ENCODE measurements around the gene RNASEH2A.

Gene RNASEH2A

GRCh38 chr19:12783291-12783848 is 23.0 kb upstream of the RNASEH2A start:
- no peak for DNase-seq

- DNase-seq = no peak
Measured at GRCh38 chr19:12783849-12784393, 22.5 kb upstream of the RNASEH2A start.

- no peak for DNase-seq
Measured at GRCh38 chr19:12784394-12784870, 22.0 kb upstream of the RNASEH2A start.

GRCh38 chr19:12784871-12785430 is 21.4 kb upstream of the RNASEH2A start:
- DNase-seq = no peak

- no peak for DNase-seq
Measured at GRCh38 chr19:12785431-12786031, 20.9 kb upstream of the RNASEH2A start.

GRCh38 chr19:12786141-12786870 is 20.1 kb upstream of the RNASEH2A start:
- no peak for DNase-seq

GRCh38 chr19:12786952-12787351 is 19.4 kb upstream of the RNASEH2A start:
- no peak for DNase-seq

GRCh38 chr19:12787458-12787857 is 18.9 kb upstream of the RNASEH2A start:
- no peak for DNase-seq

- no peak for DNase-seq
Measured at GRCh38 chr19:12788042-12788681, 18.2 kb upstream of the RNASEH2A start.

GRCh38 chr19:12788682-12789097 is 17.7 kb upstream of the RNASEH2A start:
- DNase-seq = peak; percentile 19

GRCh38 chr19:12789098-12789903 is 17.1 kb upstream of the RNASEH2A start:
- DNase-seq = no peak

GRCh38 chr19:12789904-12790619 is 16.3 kb upstream of the RNASEH2A start:
- peak; percentile 90 for DNase-seq

- DNase-seq = no peak
Measured at GRCh38 chr19:12790628-12791344, 15.6 kb upstream of the RNASEH2A start.

- peak; percentile 97 for DNase-seq
Measured at GRCh38 chr19:12791345-12792050, 14.9 kb upstream of the RNASEH2A start, which contains the start of gene JUNB. Gene JUNB, plus strand, starts transcription at chr19:12791486. Its CDS starts 286 bp downstream, at chr19:12791772.

- DNase-seq = peak; percentile 81
Measured at GRCh38 chr19:12792051-12792852, 14.1 kb upstream of the RNASEH2A start.

- no peak for DNase-seq
Measured at GRCh38 chr19:12792853-12793289, 13.5 kb upstream of the RNASEH2A start.

GRCh38 chr19:12793290-12794195 is 12.8 kb upstream of the RNASEH2A start:
- peak; percentile 84 for DNase-seq
